Activated CD4-positive, alpha-beta memory T cell treated with anti-CD3 and anti-CD28 coated beads, Interleukin-2, amount 10 ng/mL, durations not matched to agents 7 days and 5 days (primary cell): ENCODE results near the gene SNRPD3. TPM values are rescaled to one million over a fixed set of nuclear protein-coding genes. Genes with fewer than 3 reads are reported as not detected.
"Not testable (repeated sequence)": the region's sequence is repeated elsewhere in the genome, so short reads cannot be mapped to it uniquely, and the experiment has no call there.

Experiments
- CTCF ChIA-PET: fragments of 350-600 bp; sonication (Branson Sonifier 250); formaldehyde crosslinking; loops from one replicate; lab custom pipeline; 2021; ENCODE audit warnings: antibody characterized with exemption, inconsistent platforms; lab: Charles Lee
- POLR2A ChIA-PET: fragments of 350-600 bp; sonication (Branson Sonifier 250); formaldehyde crosslinking; loops from one replicate; lab custom pipeline; 2021; ENCODE audit warnings: antibody characterized with exemption; lab: Charles Lee
- DNase-seq: peaks from one replicate; pipeline ENCODE4 v3.0.0-alpha.2; 2020
- H3K27ac Mint-ChIP-seq: one replicate; pipeline ENCODE4 v1.8.0; 2021; ENCODE audit warnings: mild to moderate bottlenecking, mixed read lengths
- H3K27me3 Mint-ChIP-seq: one replicate; pipeline ENCODE4 v1.8.0; 2021; ENCODE audit warnings: mixed read lengths
- H3K36me3 Mint-ChIP-seq: one replicate; pipeline ENCODE4 v1.8.0; 2021; ENCODE audit warnings: low read depth, mixed read lengths
- H3K4me1 Mint-ChIP-seq: one replicate; pipeline ENCODE4 v1.8.0; 2021; ENCODE audit warnings: mixed read lengths
- H3K4me3 Mint-ChIP-seq: one replicate; pipeline ENCODE4 v1.8.0; 2021; ENCODE audit warnings: mild to moderate bottlenecking, mixed read lengths
- H3K9me3 Mint-ChIP-seq: one replicate; pipeline ENCODE4 v1.8.0; 2021; ENCODE audit warnings: mixed read lengths
- total RNA-seq, 2 experiments: library from RNA; stranded (reverse); gene quantifications; one replicate each; pipeline ENCODE4 v1.2.3, GENCODE V29; 2021

The SNRPD3 gene
- total RNA-seq, 2 experiments from 2014 or later: 87.1 to 93.5 TPM

GRCh38 chr22:24540470-24540869 is 15.3 kb upstream of the SNRPD3 start:
- ChIA-PET POLR2A (interaction anchor here (0.9 to 1.7 kb wide), 2 partner anchors 12 to 16 kb away, joined by 3 to 5 read pairs; partner anchors contain the start of gene SNRPD3), CTCF (no interaction called here)
- Mint-ChIP-seq H3K4me3 (no peak overlapping the region), H3K27ac (no peak overlapping the region), H3K27me3 (no peaks in the 10 kb centered on the region), H3K9me3 (no peaks in the 10 kb centered on the region), H3K4me1 (no peaks in the 10 kb centered on the region), H3K36me3 (peaks cover 52% of the 10 kb centered on the region)
- no peak for DNase-seq

DNA sequence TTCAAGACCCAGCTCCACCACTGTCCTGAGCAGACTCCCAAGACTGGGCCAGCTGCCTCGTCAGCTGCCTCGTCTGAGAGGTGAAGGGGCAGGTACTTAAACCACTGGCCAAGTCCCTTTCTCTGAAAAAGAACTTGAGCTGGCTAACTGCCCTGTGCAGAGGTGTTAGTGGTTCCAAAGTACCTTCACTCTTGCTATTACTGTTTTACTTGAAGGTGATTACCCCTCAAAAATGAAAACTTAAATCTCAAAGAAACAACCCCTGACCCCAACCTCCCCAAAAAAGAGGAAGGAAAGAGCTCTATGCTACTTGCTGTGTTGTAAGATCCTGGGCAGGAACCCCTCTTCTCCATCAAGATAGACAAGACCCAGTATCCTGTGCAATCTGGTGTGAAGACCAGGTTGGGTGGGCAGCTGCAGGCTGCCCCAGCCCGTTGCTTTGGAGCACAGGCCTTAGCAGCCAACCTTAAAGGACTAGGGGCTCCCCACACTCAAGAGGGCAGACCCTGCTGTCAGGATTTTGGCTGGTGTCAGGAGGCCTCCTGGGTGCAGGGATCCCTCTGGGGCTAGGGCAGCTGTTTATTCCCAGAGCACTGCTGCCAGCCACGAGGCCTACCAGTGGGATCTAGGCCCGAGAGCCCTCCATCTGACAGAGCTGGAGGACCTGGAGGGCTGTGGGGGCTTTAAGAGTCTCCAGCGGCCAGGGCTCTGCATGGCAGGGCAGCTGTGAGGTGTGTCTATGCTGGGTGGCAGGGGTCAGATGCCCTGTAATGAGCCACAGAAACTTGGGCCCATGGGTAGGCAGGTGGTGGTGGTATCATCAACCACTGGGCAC is 13.9 kb upstream of the SNRPD3 start:
- Mint-ChIP-seq H3K9me3 (no peaks in the 10 kb centered on the region), H3K4me3 (no peak overlapping the region), H3K27me3 (no peaks in the 10 kb centered on the region), H3K4me1 (no peaks in the 10 kb centered on the region), H3K27ac (no peak overlapping the region), H3K36me3 (peaks cover 61% of the 10 kb centered on the region)
- POLR2A ChIA-PET: interaction anchor here (1.3 to 2.2 kb wide), 2 partner anchors 9 to 12 kb away, joined by 4 to 14 read pairs; partner anchors contain the start of gene GUCD1
- DNase-seq: no peak
- CTCF ChIA-PET: no interaction called here

GRCh38 chr22:24542641-24543040 is 13.2 kb upstream of the SNRPD3 start:
- H3K4me3 Mint-ChIP-seq: no peak overlapping the region
- H3K9me3 Mint-ChIP-seq: no peaks in the 10 kb centered on the region
- H3K4me1 Mint-ChIP-seq: no peaks in the 10 kb centered on the region
- H3K36me3 Mint-ChIP-seq: peaks cover 67% of the 10 kb centered on the region
- ChIA-PET CTCF (no interaction called here), POLR2A (interaction anchor here (1.3 to 2.2 kb wide), 2 partner anchors 8 to 11 kb away, joined by 4 to 14 read pairs; partner anchors contain the start of gene GUCD1)
- H3K27ac Mint-ChIP-seq: no peak overlapping the region
- no peak for DNase-seq
- no peaks in the 10 kb centered on the region for H3K27me3 Mint-ChIP-seq

- DNase-seq: no peak
- Mint-ChIP-seq H3K4me3 (no peak overlapping the region), H3K4me1 (no peaks in the 10 kb centered on the region), H3K27ac (no peak overlapping the region), H3K36me3 (peaks cover 65% of the 10 kb centered on the region), H3K9me3 (no peaks in the 10 kb centered on the region), H3K27me3 (no peaks in the 10 kb centered on the region)
- ChIA-PET CTCF (no interaction called here), POLR2A (interaction anchor here (2.2 kb wide), 1 partner anchor 11 kb away, joined by 14 read pairs; the partner anchor contains the start of gene GUCD1)
Observed at GRCh38 chr22:24543185-24543601, 12.6 kb upstream of the SNRPD3 start.

- Mint-ChIP-seq H3K36me3 (peaks cover 70% of the 10 kb centered on the region), H3K4me3 (no peak overlapping the region), H3K4me1 (no peaks in the 10 kb centered on the region), H3K27me3 (no peaks in the 10 kb centered on the region), H3K27ac (no peak overlapping the region), H3K9me3 (no peaks in the 10 kb centered on the region)
- DNase-seq: no peak
- ChIA-PET CTCF (interaction anchor here (1.3 kb wide), 1 partner anchor 14 kb away, joined by 4 read pairs; no protein-coding TSS in a partner anchor), POLR2A (interaction anchor here (1.2 to 1.9 kb wide), 3 partner anchors 10 to 13 kb away, joined by 3 to 17 read pairs (median 5); partner anchors contain the start of gene GUCD1)
Observed at GRCh38 chr22:24543679-24544243, 12.0 kb upstream of the SNRPD3 start.

GRCh38 chr22:24548812-24549211 is 7.0 kb upstream of the SNRPD3 start:
- Mint-ChIP-seq H3K9me3 (no peaks in the 10 kb centered on the region), H3K4me3 (no peak overlapping the region), H3K4me1 (peaks cover 20% of the 10 kb centered on the region), H3K27me3 (no peaks in the 10 kb centered on the region), H3K27ac (no peak overlapping the region), H3K36me3 (peaks cover 37% of the 10 kb centered on the region)
- DNase-seq: no peak
- ChIA-PET CTCF (no interaction called here), POLR2A (interaction anchor here (0.8 to 1.0 kb wide), 2 partner anchors 18 to 28 kb away, joined by 3 read pairs; no protein-coding TSS in a partner anchor)

DNA sequence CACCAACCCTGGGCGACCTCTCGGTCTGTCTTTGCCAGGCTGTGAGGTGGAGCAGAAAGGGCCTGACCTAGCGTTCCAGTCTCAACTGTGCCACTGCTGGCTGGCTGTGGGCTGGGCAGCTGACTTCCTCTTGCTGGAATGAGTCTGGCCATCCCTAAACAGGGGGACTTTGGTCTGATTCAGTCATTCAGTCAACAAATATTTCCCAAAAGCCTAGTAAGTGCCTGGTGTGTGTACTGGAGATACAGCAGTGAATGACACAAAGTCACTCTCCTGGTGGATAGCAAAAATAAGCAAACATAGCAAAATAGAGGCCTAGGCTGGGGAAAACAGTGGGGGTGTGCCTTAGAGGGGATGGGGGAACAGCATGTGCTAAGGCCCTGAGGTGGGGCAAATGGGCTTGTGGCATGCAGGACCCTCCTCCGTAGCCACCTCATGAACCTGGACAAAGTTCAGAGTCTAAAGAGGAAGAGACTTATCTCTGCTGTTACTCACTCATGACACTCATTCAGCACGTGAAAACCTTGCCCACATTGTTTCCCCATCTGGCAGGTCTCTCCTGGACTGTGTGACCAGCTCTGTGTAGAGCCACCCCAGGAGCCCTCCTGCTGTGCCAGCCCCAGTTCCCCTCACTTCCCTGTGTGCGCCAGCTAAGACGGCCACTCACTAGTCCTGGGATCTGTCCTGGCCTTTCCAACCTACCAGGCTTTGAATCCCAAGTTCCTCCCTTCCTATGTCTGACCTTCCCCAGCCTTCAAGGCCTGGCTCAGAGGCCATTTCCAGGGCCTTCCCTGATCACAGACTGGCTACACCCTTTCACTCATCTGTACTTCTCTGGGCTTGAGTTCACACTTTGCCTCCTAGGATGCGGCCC is 5.5 kb upstream of the SNRPD3 start:
- no peak for DNase-seq
- CTCF ChIA-PET: no interaction called here
- H3K4me3 Mint-ChIP-seq: no peak overlapping the region
- peaks cover 29% of the 10 kb centered on the region for H3K36me3 Mint-ChIP-seq
- POLR2A ChIA-PET: interaction anchor here (1.5 to 1.6 kb wide), 2 partner anchors 8 to 12 kb away, joined by 4 read pairs; no protein-coding TSS in a partner anchor
- no peak overlapping the region for H3K27ac Mint-ChIP-seq
- peaks cover 24% of the 10 kb centered on the region for H3K4me1 Mint-ChIP-seq
- H3K9me3 Mint-ChIP-seq: no peaks in the 10 kb centered on the region
- no peaks in the 10 kb centered on the region for H3K27me3 Mint-ChIP-seq

- CTCF ChIA-PET: no interaction called here
- Mint-ChIP-seq H3K9me3 (no peaks in the 10 kb centered on the region), H3K4me1 (peaks cover 27% of the 10 kb centered on the region), H3K36me3 (peaks cover 31% of the 10 kb centered on the region), H3K27ac (no peak overlapping the region), H3K27me3 (no peaks in the 10 kb centered on the region), H3K4me3 (no peak overlapping the region)
- DNase-seq: no peak
- POLR2A ChIA-PET: interaction anchor here (1.5 to 1.6 kb wide), 2 partner anchors 9 to 13 kb away, joined by 4 read pairs; no protein-coding TSS in a partner anchor
Observed at GRCh38 chr22:24550902-24551435, 4.8 kb upstream of the SNRPD3 start.

GRCh38 chr22:24552503-24553286 is 3.1 kb upstream of the SNRPD3 start:
- DNase-seq, H3K9me3 Mint-ChIP-seq, CTCF ChIA-PET, H3K27me3 Mint-ChIP-seq, H3K4me3 Mint-ChIP-seq: not testable (repeated sequence)
- Mint-ChIP-seq H3K4me1 (peaks cover 39% of the 10 kb centered on the region), H3K27ac (peak overlapping the region; percentile 54), H3K36me3 (peaks cover 29% of the 10 kb centered on the region)
- POLR2A ChIA-PET: interaction anchor here (1.0 to 3.8 kb wide), 5 partner anchors 8 to 49 kb away, joined by 3 to 17 read pairs (median 4); no protein-coding TSS in a partner anchor

- Mint-ChIP-seq H3K9me3 (no peaks in the 10 kb centered on the region), H3K4me3 (peak overlapping the region; percentile 93), H3K4me1 (peaks cover 50% of the 10 kb centered on the region), H3K27ac (peak overlapping the region; percentile 80), H3K27me3 (no peaks in the 10 kb centered on the region), H3K36me3 (peaks cover 34% of the 10 kb centered on the region)
- ChIA-PET POLR2A (interaction anchor here (0.9 to 3.8 kb wide), 10 partner anchors 9 to 126 kb away, joined by 3 to 17 read pairs (median 6); partner anchors contain the start of gene ADORA2A), CTCF (no interaction called here)
- DNase-seq: peak; percentile 19
Observed at GRCh38 chr22:24553597-24554312, 2.0 kb upstream of the SNRPD3 start.
